ENCODE measurements around the gene PRRT2.
"Not testable (repeated sequence)": the region's sequence is repeated elsewhere in the genome, so short reads cannot be mapped to it uniquely, and the experiment has no call there.

PRRT2 gene

DNA sequence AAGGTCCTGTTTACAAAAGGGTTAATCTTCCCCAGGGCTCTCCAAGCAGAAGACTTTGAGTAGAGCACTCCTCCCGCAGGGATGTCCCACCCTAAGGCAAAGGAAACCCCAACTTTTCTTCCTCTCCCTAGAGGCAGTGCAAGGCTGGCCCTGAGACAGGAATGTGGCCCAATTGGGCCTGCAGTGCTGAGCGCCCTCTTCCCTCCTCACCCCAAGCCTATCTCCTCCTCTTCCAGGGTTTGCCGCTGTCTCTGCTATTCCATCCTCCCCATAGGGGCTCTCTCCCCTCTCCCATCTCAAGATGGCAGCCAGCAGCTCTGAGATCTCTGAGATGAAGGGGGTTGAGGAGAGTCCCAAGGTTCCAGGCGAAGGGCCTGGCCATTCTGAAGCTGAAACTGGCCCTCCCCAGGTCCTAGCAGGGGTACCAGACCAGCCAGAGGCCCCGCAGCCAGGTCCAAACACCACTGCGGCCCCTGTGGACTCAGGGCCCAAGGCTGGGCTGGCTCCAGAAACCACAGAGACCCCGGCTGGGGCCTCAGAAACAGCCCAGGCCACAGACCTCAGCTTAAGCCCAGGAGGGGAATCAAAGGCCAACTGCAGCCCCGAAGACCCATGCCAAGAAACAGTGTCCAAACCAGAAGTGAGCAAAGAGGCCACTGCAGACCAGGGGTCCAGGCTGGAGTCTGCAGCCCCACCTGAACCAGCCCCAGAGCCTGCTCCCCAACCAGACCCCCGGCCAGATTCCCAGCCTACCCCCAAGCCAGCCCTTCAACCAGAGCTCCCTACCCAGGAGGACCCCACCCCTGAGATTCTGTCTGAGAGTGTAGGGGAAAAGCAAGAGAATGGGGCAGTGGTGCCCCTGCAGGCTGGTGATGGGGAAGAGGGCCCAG is 1.0 kb downstream of the PRRT2 start:
- no peak for DNase-seq

DNA sequence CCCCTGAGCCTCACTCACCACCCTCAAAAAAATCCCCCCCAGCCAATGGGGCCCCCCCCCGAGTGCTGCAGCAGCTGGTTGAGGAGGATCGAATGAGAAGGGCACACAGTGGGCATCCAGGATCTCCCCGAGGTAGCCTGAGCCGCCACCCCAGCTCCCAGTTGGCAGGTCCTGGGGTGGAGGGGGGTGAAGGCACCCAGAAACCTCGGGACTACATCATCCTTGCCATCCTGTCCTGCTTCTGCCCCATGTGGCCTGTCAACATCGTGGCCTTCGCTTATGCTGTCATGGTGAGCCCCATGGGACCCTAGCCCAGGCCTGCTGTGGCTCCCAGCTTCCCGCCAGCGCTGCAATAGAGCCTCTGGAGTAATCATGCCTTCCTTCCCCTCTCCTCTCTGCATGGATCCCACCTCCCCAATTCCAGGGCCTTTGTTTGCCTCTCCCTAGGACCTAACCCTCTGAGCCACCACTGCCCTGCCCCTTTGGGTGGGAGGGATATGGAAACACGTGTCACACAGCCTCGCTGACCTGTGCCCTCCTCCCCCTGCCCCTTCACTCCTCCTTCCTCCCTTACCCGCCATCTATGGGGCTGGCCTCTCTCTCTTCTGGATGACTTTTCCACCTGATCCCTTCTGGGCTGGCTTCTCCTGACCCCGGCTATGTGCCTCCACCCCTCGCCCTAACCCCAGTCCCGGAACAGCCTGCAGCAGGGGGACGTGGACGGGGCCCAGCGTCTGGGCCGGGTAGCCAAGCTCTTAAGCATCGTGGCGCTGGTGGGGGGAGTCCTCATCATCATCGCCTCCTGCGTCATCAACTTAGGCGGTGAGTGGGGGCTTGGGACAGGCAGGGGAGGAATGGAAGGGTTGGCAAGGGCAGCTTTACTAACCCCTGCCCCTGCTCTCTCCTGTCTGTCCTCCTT is 1.9 kb downstream of the PRRT2 start:
- DNase-seq = no peak

DNA sequence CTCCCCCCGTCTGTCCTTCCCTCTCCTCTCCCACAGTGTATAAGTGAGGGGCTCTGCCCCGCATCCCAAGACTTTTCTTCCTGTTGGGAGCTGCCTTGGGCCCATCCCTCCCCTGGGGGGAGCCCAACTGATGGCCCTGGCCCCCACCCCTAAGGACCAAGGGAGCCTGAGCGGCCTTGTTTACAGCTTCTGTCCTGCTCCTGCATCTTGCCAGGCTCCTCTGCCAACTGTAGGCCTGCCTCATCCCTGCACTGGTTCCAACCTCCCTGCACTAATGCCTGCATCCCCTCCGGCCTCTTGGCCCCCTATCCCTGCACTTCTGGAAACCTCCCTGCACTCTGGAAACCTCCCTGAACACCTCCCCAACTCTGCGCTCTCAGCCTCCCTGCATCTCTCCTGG is 2.6 kb downstream of the PRRT2 start:
- DNase-seq = no peak

DNA sequence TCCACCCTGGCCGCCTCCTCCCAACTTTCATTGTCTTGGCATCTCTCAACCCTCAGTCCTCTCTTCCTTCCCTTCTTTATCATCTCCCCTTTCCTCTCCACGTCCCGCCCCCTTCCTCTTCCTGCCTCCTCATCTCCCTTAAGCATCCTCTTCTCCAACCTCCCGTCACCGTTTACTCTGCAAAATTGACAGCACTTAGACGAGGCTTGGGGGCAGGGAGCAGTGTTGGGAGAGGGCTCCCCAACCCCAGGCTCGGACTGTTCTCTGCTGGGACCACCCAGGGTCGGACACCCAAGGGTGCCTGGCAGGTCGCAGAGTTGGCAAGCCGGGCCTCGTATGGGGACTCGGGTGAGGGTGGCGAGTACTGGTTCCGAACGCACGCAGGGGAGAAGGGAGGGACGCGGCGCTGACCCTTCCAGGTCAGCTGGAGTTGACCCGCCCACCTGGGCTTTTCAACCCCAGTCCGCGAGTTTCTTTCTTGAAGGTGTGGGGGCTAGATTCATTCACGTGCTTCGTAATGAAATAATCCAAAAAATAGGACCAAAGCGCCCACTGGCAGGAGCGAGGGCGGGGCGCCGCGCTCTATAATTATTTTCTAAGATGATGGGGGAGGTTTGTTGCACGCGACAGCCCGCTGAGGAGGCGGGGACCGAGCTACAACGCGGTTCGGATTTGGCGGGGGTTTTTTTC is 3.2 kb downstream of the PRRT2 start:
- peak; percentile 56 for DNase-seq

DNA sequence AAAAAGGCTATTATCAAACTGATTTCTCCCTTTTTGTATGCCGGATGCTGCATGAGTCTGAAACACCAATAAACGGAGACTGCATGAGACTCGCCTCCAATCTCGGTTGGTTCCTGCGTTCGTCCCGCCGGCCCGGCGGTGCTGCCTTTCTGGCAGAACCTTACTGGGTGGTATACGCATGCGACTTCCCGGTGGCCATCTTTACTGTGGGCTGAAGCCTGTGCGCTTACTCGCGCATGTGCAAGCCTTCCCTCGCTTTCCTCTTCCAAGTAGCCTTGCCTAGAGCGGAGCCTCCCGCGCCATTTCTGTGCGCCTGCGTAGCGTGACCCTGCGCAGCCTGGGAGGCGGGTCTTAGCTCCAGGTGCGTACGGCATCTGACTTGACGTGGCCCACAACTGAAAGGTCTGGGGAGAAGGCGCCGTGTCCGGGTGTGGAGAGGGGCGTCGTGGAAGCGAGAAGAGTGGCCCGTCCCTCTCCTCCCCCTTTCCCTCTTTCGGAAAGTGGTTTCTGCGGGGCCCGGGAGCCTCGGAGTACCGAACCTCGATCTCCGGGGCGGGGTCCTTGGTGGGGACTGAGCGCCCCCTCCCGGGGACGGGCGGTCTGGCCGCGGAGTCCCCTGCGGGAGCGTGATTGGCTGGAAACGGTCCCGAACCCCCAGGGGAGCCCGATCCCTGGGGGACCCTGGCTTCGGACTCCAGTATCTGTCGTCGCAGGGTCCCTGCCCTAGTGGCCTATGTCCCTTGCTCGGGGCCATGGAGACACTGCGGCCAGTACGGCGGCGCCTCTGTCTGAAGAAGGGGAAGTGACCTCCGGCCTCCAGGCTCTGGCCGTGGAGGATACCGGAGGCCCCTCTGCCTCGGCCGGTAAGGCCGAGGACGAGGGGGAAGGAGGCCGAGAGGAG is 4.0 kb downstream of the PRRT2 start, which contains the start of gene PAGR1:
PAGR1 (plus strand) TSS at position 360 of the 901 bp plus-strand sequence; CDS start at position 734, 374 bp downstream.
- peak; percentile 98 for DNase-seq

DNA sequence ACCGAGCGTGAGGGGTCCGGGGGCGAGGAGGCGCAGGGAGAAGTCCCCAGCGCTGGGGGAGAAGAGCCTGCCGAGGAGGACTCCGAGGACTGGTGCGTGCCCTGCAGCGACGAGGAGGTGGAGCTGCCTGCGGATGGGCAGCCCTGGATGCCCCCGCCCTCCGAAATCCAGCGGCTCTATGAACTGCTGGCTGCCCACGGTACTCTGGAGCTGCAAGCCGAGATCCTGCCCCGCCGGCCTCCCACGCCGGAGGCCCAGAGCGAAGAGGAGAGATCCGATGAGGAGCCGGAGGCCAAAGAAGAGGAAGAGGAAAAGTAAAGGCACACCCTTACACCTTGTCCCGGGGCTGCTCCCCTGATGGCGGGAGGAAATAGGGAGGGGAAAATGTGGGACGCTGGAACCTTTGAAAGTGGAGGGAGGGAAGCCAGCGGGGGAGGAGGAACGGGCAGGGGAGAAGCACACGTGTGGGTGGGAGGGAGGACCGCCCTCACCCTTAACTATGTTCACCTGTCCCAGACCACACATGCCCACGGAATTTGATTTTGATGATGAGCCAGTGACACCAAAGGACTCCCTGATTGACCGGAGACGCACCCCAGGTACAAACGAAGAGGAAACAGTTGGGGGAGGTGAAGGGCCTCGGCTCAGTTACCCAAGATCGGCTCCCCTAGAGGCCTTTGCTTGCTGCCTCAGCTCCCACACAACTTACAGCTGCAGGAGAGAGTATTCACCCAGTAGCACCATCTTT is 4.9 kb downstream of the PRRT2 start:
- DNase-seq = peak; percentile 43

DNA sequence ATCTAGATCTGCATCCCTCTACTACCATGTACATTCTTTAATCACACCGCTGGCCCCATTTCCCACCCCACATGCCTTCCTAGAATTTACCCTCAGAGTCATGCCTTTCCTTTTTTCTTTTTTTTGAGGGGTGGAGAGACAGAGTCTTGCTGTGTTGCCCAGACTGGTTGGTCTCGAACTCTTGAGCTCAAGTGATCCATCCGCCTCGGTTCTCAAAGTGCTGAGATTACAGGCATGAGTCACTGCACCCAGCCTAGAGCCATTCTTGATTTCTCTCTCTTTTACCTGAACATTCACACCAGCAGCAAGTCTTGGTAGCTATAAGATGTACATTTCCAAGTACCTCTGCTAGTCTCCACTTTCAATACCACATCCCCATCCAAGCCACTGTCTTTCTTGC is 6.1 kb downstream of the PRRT2 start:
- DNase-seq = no peak

DNA sequence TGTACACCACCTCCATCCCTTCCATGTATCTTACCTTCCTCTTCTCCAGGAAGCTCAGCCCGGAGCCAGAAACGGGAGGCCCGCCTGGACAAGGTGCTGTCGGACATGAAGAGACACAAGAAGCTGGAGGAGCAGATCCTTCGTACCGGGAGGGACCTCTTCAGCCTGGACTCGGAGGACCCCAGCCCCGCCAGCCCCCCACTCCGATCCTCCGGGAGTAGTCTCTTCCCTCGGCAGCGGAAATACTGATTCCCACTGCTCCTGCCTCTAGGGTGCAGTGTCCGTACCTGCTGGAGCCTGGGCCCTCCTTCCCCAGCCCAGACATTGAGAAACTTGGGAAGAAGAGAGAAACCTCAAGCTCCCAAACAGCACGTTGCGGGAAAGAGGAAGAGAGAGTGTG is 7.5 kb downstream of the PRRT2 start:
- DNase-seq = no peak

DNA sequence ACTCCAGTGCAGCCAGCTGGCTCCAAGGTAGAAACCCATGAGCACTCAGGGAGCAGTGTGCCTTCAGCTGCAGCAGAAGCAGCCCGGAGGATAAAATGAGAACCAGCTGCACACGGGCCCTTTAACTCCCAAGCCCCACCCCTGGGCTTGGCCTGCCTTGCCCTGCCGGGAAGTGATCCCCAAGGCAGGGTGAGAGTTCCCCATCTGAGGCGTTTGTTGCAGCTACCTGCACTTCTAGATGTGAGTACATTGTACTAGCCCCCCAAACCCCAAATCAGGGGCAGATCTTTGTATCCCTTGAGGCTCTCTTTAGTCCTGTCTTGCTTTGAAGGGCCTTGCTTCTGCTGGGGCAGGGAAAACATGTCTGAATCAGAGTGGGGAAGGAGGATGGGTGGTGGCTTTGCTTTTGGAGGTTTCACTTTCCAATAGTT is 8.3 kb downstream of the PRRT2 start, which contains the start of gene MVP:
MVP (plus strand) TSS at position 192 of the 431 bp plus-strand sequence. CDS start 10,088 bp downstream, outside the sequence.
- peak; percentile 30 for DNase-seq

DNA sequence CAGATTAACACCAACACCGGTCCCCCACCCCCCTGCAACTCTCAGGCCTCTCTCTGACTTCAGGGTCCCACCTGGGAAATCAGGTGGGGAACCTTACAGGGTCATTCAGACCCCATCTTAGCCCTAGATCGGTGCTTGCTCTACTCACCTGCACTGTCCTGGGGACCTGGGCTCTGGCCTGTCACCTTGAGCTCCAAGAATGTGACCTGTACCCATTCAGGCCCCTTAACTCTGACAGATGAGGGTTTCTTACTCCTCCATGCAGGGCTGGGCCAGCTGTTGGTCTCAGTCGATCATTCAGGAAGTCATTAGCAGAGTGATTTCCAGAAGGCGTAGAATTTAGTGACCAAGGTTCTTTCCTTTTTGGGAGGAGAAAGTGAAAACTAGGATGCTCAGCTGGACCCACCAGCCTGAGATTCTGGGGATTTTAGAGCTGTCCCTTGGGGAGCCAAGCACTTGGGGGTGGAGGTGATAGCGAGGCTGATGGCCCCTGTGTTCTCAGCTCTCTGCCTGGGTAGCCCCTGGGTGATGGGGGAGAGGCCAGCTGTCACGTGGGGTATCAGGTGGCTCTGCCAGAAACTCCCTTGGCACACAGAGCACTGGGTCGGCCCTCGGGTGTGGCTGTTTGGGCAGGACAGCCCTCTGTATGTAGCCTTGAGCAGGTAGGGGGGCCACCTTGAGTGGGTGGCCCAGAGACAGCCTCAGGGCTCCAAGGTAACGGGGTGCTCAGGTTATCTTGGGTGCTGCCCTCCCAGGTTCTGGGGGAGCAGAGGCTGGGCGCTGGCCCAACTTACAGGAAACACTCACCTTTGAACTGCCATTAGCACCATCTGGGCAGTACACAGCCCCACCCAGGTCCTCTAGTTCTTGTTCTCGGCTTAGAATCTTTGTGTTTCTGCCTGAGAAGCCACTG is 9.0 kb downstream of the PRRT2 start:
- DNase-seq = peak; percentile 43

DNA sequence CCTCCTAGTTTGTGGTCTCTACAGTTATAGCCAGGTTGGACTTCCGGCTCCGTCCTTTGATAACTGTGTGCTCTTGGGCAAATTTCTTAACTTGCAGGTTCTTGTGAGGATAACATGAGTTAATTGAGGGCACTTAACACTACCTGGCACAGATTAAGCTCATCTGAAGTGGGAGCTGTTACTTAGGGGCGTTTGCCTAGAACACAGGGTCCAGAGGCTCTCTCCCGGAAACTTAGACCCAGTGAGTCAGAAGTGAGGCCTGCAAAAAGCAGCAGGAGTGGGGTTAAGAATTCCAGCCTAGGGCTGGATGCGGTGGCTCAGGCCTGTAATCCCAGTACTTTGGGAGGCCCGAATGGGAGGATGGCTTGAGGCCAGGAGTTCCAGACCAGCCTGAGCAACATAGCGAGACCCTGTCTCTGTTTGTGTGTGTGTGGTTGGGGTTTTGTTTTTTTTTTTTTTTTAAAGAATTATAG is 9.7 kb downstream of the PRRT2 start:
- no peak for DNase-seq

DNA sequence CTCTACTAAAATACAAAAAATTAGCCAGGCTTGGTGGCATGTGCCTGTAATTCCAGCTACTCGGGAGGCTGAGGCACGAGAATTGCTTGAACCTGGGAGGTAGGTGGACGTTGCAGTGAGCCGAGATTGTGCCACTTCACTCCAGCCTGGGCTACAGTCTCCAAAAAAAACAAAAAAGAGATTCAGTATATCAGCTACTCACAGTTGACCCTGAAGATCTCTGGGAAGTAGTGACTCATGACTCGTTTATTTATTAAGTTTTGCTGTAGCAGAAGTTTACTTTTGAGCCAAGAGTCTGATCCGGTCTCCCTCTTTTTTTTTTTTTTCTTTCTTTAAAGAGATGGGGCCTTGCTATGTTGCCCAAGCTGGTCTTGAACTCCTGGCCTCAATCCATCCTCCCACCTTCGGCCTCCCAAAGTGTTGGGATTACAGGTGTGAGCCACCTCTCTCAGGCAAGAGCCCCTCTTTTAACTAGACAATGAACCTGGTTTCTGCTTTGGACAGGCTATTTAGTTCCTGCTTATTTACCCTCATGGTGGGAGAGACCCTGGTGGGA is 12.7 kb downstream of the PRRT2 start:
- DNase-seq = no peak

DNA sequence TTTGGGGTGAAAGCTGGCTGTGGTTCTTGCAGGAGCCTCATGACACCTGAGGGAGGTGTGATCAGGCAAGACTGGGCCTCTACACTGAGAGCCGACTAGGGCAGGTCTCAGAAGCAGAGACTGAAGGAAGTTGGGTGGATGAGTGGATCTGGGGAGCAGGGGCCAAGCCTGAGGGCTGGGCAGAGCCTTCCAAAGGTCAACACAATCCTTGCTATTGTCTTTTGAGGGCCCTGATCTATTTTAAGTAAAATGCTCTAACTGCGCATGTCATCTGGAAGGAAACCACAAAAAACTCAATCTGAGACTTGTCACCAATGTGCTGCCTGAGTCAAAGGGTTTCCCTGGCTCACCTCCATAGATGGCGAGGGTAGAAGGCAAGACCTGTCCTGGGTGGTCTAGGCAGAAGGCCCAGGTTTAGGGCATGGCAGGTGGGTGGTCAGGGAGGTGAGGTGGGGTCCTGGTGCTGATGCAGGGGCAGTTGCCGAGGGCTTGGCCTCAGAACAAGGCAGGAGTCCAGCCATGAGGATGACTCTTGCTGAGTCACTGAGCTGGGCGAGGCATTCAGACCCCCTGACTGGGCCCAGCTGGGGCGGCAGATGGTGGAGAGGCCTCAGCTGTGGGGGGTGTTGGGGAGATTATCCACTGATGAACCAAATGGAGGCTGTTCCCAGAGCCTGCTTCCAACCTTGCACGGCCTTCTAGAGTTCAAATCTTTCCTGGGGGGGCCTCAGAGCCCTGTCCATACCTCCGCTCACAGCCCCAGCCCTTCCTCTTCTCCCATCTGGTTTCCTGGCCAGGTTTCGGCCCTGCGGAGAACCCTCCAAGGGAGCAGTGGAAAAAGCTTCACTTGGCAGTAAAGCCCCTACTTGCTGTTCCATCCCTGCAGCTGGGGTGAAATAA is 13.4 kb downstream of the PRRT2 start:
- no peak for DNase-seq

DNA sequence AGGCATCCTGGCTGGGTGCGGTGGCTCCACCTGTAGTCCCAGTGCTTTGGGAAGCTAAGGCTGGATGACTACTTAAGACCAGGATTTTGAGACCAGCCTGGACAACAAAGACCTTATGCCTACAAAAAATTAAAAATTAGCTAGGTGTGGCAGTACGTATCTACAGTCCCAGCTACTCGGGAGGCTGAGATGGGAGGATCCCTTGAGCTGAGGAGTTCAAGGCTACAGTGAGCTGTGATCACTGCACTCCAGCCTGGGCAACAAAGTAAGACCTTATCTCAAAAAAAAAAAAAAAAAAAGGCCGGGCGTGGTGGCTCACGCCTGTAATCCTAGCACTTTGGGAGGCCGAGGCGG is 14.3 kb downstream of the PRRT2 start:
- no peak for DNase-seq

DNA sequence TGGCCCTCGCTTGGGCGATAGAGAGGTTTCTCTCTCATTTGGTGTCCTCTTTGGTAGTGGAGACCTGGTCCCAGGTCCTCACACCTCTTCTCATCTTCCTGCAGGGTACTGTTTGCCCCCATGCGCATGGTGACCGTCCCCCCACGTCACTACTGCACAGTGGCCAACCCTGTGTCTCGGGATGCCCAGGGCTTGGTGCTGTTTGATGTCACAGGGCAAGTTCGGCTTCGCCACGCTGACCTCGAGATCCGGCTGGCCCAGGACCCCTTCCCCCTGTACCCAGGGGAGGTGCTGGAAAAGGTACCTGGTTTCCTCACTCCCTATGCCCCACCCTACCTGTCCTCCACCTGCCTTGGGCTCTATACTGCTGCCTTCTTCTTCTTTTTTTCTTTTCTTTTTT is 18.8 kb downstream of the PRRT2 start:
- no peak for DNase-seq

DNA sequence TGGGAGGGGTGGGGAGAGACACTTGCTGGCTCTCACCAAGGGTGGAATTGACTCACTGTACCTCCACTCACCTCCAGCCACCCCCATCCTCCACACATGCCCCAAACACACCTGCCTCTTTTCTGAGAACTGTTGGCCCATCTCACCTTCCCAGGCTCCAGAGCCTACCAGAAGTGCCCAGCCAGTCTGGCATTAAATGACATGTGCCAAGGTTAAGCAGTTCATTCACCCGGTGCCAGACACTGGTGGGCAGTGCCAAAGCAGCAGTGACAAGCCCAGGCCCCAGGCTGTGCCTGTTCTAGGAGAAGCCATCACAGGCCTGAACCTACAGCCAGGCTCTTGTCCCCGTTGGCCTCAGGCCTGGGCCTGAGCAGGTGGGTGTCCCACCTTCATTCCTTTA is 19.5 kb downstream of the PRRT2 start:
- no peak for DNase-seq

DNA sequence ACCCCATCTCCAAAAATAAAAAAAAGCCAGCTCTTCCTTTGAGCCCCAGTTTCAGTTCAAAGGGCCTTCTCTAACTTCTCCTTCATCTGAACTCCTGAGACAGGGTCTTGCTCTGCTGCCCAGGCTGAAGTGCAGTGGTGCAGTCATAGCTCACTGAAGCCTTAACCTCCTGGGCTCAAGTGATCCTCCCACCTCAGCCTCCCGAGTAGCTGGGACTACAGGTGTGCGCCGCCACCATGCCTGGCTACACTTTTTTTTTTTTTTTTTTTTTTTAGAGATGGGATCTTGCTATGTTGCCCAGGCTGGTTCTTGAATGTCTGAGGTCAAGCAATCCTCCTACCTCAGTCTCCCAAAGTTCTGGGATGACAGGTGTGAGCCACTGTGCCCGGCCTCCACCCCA is 21.2 kb downstream of the PRRT2 start:
- DNase-seq = not testable (repeated sequence)

DNA sequence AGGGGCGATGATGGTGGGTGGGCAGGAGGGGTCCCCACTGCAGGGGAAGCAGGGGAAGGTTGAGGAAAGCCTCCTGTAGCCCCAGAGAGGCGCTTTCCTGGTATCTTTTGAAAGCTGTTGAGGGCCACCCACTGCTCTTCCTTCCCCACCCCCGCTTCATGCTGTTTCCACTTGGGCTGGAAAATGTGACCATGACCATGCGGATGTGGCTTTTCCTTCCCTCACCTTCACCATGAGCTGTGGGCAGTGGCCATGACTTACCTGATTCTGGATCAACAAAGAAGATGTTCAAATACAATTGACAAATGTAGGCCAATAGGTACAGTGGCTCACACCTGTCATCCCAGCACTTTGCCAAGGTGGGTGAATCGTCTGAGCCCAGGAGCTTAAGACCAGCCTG is 22.1 kb downstream of the PRRT2 start:
- DNase-seq = no peak

Measured in activated CD4-positive, alpha-beta T cell treated with anti-CD3 and anti-CD28 coated beads, Interleukin-2, amount 50 U/mL, for 1 hour (primary cell).